ENCODE data around the gene TAS2R60. TPM values are rescaled to one million over a fixed set of nuclear protein-coding genes. Genes with fewer than 3 reads are reported as not detected.

The TAS2R60 gene
- polyA plus RNA-seq, 1 donor from 2014 or later = not detected

- no peak overlapping the region for H3K4me2 ChIP-seq (ENCODE audit: low read length)
- no peaks in the 10 kb centered on the region for H3K9me2 ChIP-seq (ENCODE audit: insufficient read depth, low read length)
- H3K9ac ChIP-seq (ENCODE audit: low read length) = no peak overlapping the region
- no peaks in the 10 kb centered on the region for H4K20me1 ChIP-seq (ENCODE audit: insufficient read depth)
- no peaks in the 10 kb centered on the region for H3K27me3 ChIP-seq (ENCODE audit: insufficient read depth, low read depth, low read length)
- no peak overlapping the region for H3K27ac ChIP-seq (ENCODE audit: low read length)
- no peak overlapping the region for H3K4me3 ChIP-seq (ENCODE audit: low read length)
- no peak overlapping the region for H2AFZ ChIP-seq (ENCODE audit: low read depth, low read length)
- no peaks in the 10 kb centered on the region for H3K36me3 ChIP-seq (ENCODE audit: insufficient read depth, low read length)
- no peaks in the 10 kb centered on the region for H3F3A ChIP-seq (ENCODE audit: insufficient read depth, low read length, poor library complexity, severe bottlenecking)
- no peaks in the 10 kb centered on the region for H3K9me3 ChIP-seq (ENCODE audit: low read length)
- H3K79me2 ChIP-seq (replicated peaks; ENCODE audit: insufficient read depth, low read length) = no peaks in the 10 kb centered on the region
- TF ChIP-seq REST (IDR thresholded peaks at IDR 0.05; ENCODE audit: borderline replicate concordance) (no peak), CTCF (IDR thresholded peaks at IDR 0.05; ENCODE audit: poor library complexity, severe bottlenecking) (no peak), EP300 (conservative IDR thresholded peaks at IDR 0.05; ENCODE audit: poor library complexity, severe bottlenecking) (no peak), EZH2 (IDR thresholded peaks at IDR 0.05; ENCODE audit: borderline replicate concordance, insufficient read depth, low read length, poor library complexity, severe bottlenecking) (no peak), TAF1 (IDR thresholded peaks at IDR 0.05; ENCODE audit: low read depth) (no peak)
These were observed 9.5 kb upstream of the TAS2R60 start for GRCh38 chr7:143433759-143434158.

- Histone ChIP-seq H3K9me2 (ENCODE audit: insufficient read depth, low read length) (no peaks in the 10 kb centered on the region), H2AFZ (ENCODE audit: low read depth, low read length) (no peak overlapping the region), H3K36me3 (ENCODE audit: insufficient read depth, low read length) (no peaks in the 10 kb centered on the region), H3K79me2 (replicated peaks; ENCODE audit: insufficient read depth, low read length) (no peaks in the 10 kb centered on the region), H3F3A (ENCODE audit: insufficient read depth, low read length, poor library complexity, severe bottlenecking) (no peaks in the 10 kb centered on the region), H3K4me2 (ENCODE audit: low read length) (no peak overlapping the region), H3K9me3 (ENCODE audit: low read length) (no peaks in the 10 kb centered on the region), H4K20me1 (ENCODE audit: insufficient read depth) (no peaks in the 10 kb centered on the region), H3K4me3 (ENCODE audit: low read length) (no peak overlapping the region), H3K9ac (ENCODE audit: low read length) (no peak overlapping the region), H3K27ac (ENCODE audit: low read length) (no peak overlapping the region), H3K27me3 (ENCODE audit: insufficient read depth, low read depth, low read length) (no peaks in the 10 kb centered on the region)
- TF ChIP-seq TAF1 (IDR thresholded peaks at IDR 0.05; ENCODE audit: low read depth) (no peak), SMC3 (conservative IDR thresholded peaks at IDR 0.05; ENCODE audit: poor library complexity) (no peak), EP300 (conservative IDR thresholded peaks at IDR 0.05; ENCODE audit: poor library complexity, severe bottlenecking) (no peak), MXI1 (conservative IDR thresholded peaks at IDR 0.05; ENCODE audit: poor library complexity, severe bottlenecking) (no peak), EZH2 (IDR thresholded peaks at IDR 0.05; ENCODE audit: borderline replicate concordance, insufficient read depth, low read length, poor library complexity, severe bottlenecking) (no peak), POLR2AphosphoS5 (IDR thresholded peaks at IDR 0.05) (no peak), CTCF (IDR thresholded peaks at IDR 0.05; ENCODE audit: poor library complexity, severe bottlenecking) (no peak), REST (IDR thresholded peaks at IDR 0.05; ENCODE audit: borderline replicate concordance) (no peak), RAD21 (conservative IDR thresholded peaks at IDR 0.05) (no peak)
These were observed 8.6 kb upstream of the TAS2R60 start for GRCh38 chr7:143434660-143435059.
